ENCODE measurements around the gene KCNQ2. TPM values are rescaled to one million over a fixed set of nuclear protein-coding genes. Genes with fewer than 3 reads are reported as not detected.

The KCNQ2 gene
- total and polyA plus RNA-seq, 8 donors = 0.54 to 12.5 (median 1.5) TPM

- no peak overlapping the region for H3K27ac ChIP-seq
- no peaks in the 10 kb centered on the region for H3K27me3 ChIP-seq
- DNase-seq (no peak), FAIRE-seq (no peak), ATAC-seq (no peak)
- no peak overlapping the region for H3K4me3 ChIP-seq
- H3K4me1 ChIP-seq = no peaks in the 10 kb centered on the region
- H3K9me3 ChIP-seq = no peaks in the 10 kb centered on the region
- WGBS, 2 donors = 74 to 82% methylated on average over 8 of the region's 8 CpGs
- intact Hi-C loops (cut with DNase I) = no loop called here
- H3K36me3 ChIP-seq = no peaks in the 10 kb centered on the region
- TF ChIP-seq CTCF (IDR thresholded peaks at IDR 0.05) = no peak
Observed at GRCh38 chr20:63505281-63505680, 32.8 kb upstream of the KCNQ2 start.

- H3K4me1 ChIP-seq = no peaks in the 10 kb centered on the region
- no peak overlapping the region for H3K27ac ChIP-seq
- 76 to 80% methylated on average over 9 of the region's 9 CpGs for WGBS, 2 donors
- H3K4me3 ChIP-seq = no peak overlapping the region
- H3K36me3 ChIP-seq = no peaks in the 10 kb centered on the region
- intact Hi-C loops (cut with DNase I) = no loop called here
- no peak for ATAC-seq
- DNase-seq = no peak
- no peak for FAIRE-seq
- no peaks in the 10 kb centered on the region for H3K9me3 ChIP-seq
- H3K27me3 ChIP-seq = no peaks in the 10 kb centered on the region
- TF ChIP-seq CTCF (IDR thresholded peaks at IDR 0.05) = no peak
Observed at GRCh38 chr20:63504642-63505041, 32.2 kb upstream of the KCNQ2 start.

- FAIRE-seq (no peak), ATAC-seq (no peak), DNase-seq (peak in 1 of 6 donors; percentile 23)
- no peak overlapping the region for H3K4me3 ChIP-seq
- no peaks in the 10 kb centered on the region for H3K9me3 ChIP-seq
- H3K4me1 ChIP-seq = no peaks in the 10 kb centered on the region
- H3K27me3 ChIP-seq = no peaks in the 10 kb centered on the region
- intact Hi-C loops (cut with DNase I) = no loop called here
- TF ChIP-seq CTCF (IDR thresholded peaks at IDR 0.05) = no peak
- 47% methylated on average over 7 of the region's 7 CpGs for WGBS, 2 donors
- H3K36me3 ChIP-seq = no peaks in the 10 kb centered on the region
- H3K27ac ChIP-seq = no peak overlapping the region
Observed at GRCh38 chr20:63503524-63503923, 31.1 kb upstream of the KCNQ2 start.

- no peak overlapping the region for H3K27ac ChIP-seq
- no peaks in the 10 kb centered on the region for H3K9me3 ChIP-seq
- H3K4me1 ChIP-seq = no peaks in the 10 kb centered on the region
- no peak for TF ChIP-seq CTCF (IDR thresholded peaks at IDR 0.05)
- H3K4me3 ChIP-seq = no peak overlapping the region
- intact Hi-C loops (cut with DNase I) = no loop called here
- ATAC-seq (peak in 2 of 4 donors; percentile 18 to 28), FAIRE-seq (no peak), DNase-seq (no peak)
- H3K36me3 ChIP-seq = no peaks in the 10 kb centered on the region
- 56 to 62% methylated on average over 13 to 15 of the region's 15 CpGs for WGBS, 2 donors
- no peaks in the 10 kb centered on the region for H3K27me3 ChIP-seq
Observed at GRCh38 chr20:63502671-63503172, 30.3 kb upstream of the KCNQ2 start.

GRCh38 chr20:63501818-63502670 lies 29.6 kb upstream of the KCNQ2 start:
- no peak for FAIRE-seq
- Histone ChIP-seq H3K36me3 (no peaks in the 10 kb centered on the region), H3K4me3 (no peak overlapping the region), H3K4me1 (no peaks in the 10 kb centered on the region), H3K27me3 (no peaks in the 10 kb centered on the region), H3K9me3 (no peaks in the 10 kb centered on the region), H3K27ac (no peak overlapping the region)
- peak in 1 of 6 donors; percentile 62 for DNase-seq
- ATAC-seq = peak in 3 of 4 donors; percentile 12 to 58 (median 57)
- intact Hi-C loops (cut with DNase I) = no loop called here
- no peak for TF ChIP-seq CTCF (IDR thresholded peaks at IDR 0.05)
- WGBS, 2 donors = 22 to 24% methylated on average over 25 to 26 of the region's 26 CpGs
